Right atrium auricular region (tissue), 2 donors: ENCODE data around the gene NFKBIA. TPM values are rescaled to one million over a fixed set of nuclear protein-coding genes. Genes with fewer than 3 reads are reported as not detected.

Experiments
- DNase-seq: peaks from one replicate; pipeline ENCODE4 v3.0.0-alpha.2; 2019; ENCODE audit warnings: low spot score
- H3K27ac ChIP-seq, 2 donors: fragments of 200-600 bp; sonication (generic); 1 replicate in 1 of 2; 2 replicates in 1 of 2; pipeline ENCODE4 v1.5.1; 2016 to 2019
- H3K27me3 ChIP-seq, 2 donors: fragments of 200-600 bp; sonication (generic); one replicate each; pipeline versions ENCODE4 v1.5.1 to v1.6.0; 2017 to 2019
- H3K36me3 ChIP-seq: fragments of 200-600 bp; sonication (generic); one replicate; pipeline ENCODE4 v1.5.1; 2016
- H3K4me1 ChIP-seq, 2 donors: fragments of 200-600 bp; sonication (generic); one replicate each; pipeline versions ENCODE4 v1.5.1 to v1.6.0; 2017 to 2019
- H3K4me3 ChIP-seq, 2 donors: fragments of 200-600 bp; sonication (generic); 1 replicate in 1 of 2; 2 replicates in 1 of 2; pipeline ENCODE4 v1.5.1; 2017 to 2019; ENCODE audit warnings: mild to moderate bottlenecking in 1 of 2, moderate library complexity in 1 of 2
- H3K9me3 ChIP-seq, 2 donors: fragments of 200-600 bp; sonication (generic); one replicate each; pipeline ENCODE4 v1.5.1; 2019
- total RNA-seq, 2 donors: library from RNA; depleted of rRNA; stranded (reverse); fragments of >200 nt; gene quantifications; one replicate each; pipeline ENCODE4 v1.1.0, GENCODE V29; 2016
- TF ChIP-seq, protein P1 (sequence below), 2 donors: fragments of 200-600 bp; sonication (generic); IDR thresholded peaks; one replicate each; pipeline ENCODE4 v1.5.1; 2019; ENCODE audit warnings: antibody characterized with exemption in 2 of 2

NFKBIA gene
- total RNA-seq, 2 donors from 2014 or later: 237 to 302 TPM

GRCh38 chr14:35412272-35413056, 7.9 kb upstream of the NFKBIA start:
- Histone ChIP-seq H3K27ac (peak overlapping the region; percentile 51 to 64), H3K9me3 (no peaks in the 10 kb centered on the region), H3K4me1 (peaks cover 0 to 26% of the 10 kb centered on the region in 2 donors), H3K36me3 (no peaks in the 10 kb centered on the region), H3K4me3 (no peak overlapping the region), H3K27me3 (no peaks in the 10 kb centered on the region)
- no peak for DNase-seq
- TF ChIP-seq, protein P1, sequence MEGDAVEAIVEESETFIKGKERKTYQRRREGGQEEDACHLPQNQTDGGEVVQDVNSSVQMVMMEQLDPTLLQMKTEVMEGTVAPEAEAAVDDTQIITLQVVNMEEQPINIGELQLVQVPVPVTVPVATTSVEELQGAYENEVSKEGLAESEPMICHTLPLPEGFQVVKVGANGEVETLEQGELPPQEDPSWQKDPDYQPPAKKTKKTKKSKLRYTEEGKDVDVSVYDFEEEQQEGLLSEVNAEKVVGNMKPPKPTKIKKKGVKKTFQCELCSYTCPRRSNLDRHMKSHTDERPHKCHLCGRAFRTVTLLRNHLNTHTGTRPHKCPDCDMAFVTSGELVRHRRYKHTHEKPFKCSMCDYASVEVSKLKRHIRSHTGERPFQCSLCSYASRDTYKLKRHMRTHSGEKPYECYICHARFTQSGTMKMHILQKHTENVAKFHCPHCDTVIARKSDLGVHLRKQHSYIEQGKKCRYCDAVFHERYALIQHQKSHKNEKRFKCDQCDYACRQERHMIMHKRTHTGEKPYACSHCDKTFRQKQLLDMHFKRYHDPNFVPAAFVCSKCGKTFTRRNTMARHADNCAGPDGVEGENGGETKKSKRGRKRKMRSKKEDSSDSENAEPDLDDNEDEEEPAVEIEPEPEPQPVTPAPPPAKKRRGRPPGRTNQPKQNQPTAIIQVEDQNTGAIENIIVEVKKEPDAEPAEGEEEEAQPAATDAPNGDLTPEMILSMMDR (IDR thresholded peaks at IDR 0.05): no peak

DNA sequence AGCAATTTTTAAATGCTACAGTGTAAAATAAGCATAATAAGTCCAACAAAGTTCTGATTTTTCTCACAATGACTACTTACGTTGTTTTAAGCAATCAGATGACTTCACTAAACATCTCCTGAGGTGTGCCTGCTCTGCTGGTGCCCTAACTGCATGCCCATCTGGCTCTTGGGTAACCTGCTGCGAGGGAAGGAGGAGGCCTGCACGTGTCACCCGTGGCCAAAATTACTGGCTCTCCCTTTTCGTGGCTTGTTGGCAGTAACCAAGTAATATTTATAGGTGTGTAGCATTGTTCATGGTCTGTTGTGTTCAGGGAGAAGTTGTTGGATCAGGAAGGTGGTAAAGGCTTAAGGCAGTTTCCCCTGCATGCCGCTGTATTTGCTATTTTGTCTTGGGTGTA, 6.3 kb upstream of the NFKBIA start:
- Histone ChIP-seq H3K36me3 (no peaks in the 10 kb centered on the region), H3K27me3 (no peaks in the 10 kb centered on the region), H3K4me3 (no peak overlapping the region), H3K9me3 (no peaks in the 10 kb centered on the region), H3K27ac (peak overlapping the region; percentile 4 to 23), H3K4me1 (peaks cover 0 to 32% of the 10 kb centered on the region in 2 donors)
- TF ChIP-seq, protein P1 (IDR thresholded peaks at IDR 0.05): no peak
- DNase-seq: no peak

DNA sequence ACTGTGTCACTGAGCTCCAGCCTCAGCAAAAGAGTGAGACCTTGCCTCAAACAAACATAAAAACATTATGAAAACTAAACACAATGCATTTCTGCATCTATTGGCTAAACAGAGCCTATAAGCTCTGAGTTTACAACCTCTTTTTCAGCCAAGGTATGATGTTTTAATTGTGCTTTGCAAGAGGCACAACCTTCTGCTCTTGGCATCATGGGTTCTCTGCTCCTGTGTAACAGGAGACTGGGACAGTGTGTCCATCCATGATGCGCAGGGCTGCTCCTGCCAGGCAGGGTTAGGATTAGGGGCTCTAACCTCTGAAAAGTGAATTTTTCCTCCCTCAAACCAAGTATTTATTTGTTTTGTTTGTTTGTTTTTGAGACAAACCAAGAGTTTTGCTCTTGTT, 5.0 kb upstream of the NFKBIA start:
- TF ChIP-seq, protein P1 (IDR thresholded peaks at IDR 0.05): no peak
- Histone ChIP-seq H3K36me3 (no peaks in the 10 kb centered on the region), H3K9me3 (no peaks in the 10 kb centered on the region), H3K4me3 (no peak overlapping the region), H3K27me3 (no peaks in the 10 kb centered on the region), H3K27ac (peak overlapping the region in 1 of 2 donors; percentile 19), H3K4me1 (peaks cover 0 to 41% of the 10 kb centered on the region in 2 donors)
- no peak for DNase-seq

- no peak for DNase-seq
- H3K27ac ChIP-seq: no peak overlapping the region
- H3K4me1 ChIP-seq: peaks cover 0 to 35% of the 10 kb centered on the region in 2 donors
- H3K36me3 ChIP-seq: peaks cover 7% of the 10 kb centered on the region
- no peaks in the 10 kb centered on the region for H3K27me3 ChIP-seq
- no peaks in the 10 kb centered on the region for H3K9me3 ChIP-seq
- no peak overlapping the region for H3K4me3 ChIP-seq
- TF ChIP-seq, protein P1 (IDR thresholded peaks at IDR 0.05): no peak
Observed at GRCh38 chr14:35408026-35408425, 3.5 kb upstream of the NFKBIA start.

DNA sequence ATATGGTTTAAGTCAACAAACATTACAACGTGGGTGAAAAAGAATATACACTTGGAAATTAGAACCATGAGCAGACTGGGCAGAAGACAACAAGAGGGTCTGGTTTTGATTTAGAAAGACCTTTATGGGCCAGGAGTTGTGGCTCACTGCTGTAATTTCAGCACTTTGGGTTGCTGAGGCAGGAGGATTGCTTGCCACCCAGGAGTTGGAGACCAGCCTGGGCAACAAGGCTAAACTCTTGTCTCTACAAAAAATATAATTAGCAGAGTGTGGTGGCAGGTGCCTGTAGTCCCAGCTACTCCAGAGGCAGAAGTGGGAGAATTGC, 2.7 kb upstream of the NFKBIA start:
- Histone ChIP-seq H3K36me3 (peaks cover 14% of the 10 kb centered on the region), H3K27ac (peak overlapping the region; percentile 42 to 97), H3K4me1 (peaks cover 0 to 38% of the 10 kb centered on the region in 2 donors), H3K4me3 (no peak overlapping the region), H3K9me3 (no peaks in the 10 kb centered on the region), H3K27me3 (no peaks in the 10 kb centered on the region)
- TF ChIP-seq, protein P1 (IDR thresholded peaks at IDR 0.05): peak in 1 of 2 donors; percentile 35
- DNase-seq: no peak
